ENCODE measurements around the gene RUSC2.
A peak's percentile ranks its signal among the peaks of the same experiment; 100 is the strongest.

The RUSC2 gene

DNA sequence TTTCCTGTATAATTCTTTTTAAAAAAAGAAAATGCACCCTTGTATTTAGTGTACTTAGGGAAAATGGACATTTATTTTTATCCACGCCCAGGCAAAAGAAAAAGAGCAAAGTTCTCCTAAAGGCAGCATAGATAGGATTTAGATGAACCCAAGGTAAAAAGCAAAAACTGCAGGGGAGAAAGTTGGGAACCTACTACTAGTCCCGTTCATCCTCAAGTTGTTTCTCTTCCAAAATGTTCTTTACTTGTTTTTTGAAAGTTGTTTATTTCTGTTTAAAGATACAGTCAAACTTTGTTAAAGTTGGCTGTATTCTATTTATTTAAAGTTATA is 9.8 kb downstream of the RUSC2 start:
- DNase-seq (ENCODE audit: low spot score): no peak
- TF ChIP-seq CTCF (conservative IDR thresholded peaks at IDR 0.05; ENCODE audit: low read depth): no peak
- ChIA-PET POLR2A (ENCODE audit: low non-redundant PET) (no interaction called here), CTCF (no interaction called here)
- no peak overlapping the region for H3K27ac ChIP-seq

- DNase-seq (ENCODE audit: low spot score): no peak
- ChIA-PET POLR2A (ENCODE audit: low non-redundant PET) (no interaction called here), CTCF (no interaction called here)
- no peak for TF ChIP-seq CTCF (conservative IDR thresholded peaks at IDR 0.05; ENCODE audit: low read depth)
- no peak overlapping the region for H3K27ac ChIP-seq
These were observed 10.3 kb downstream of the RUSC2 start for GRCh38 chr9:35500130-35500748.

- ChIA-PET POLR2A (ENCODE audit: low non-redundant PET) (no interaction called here), CTCF (no interaction called here)
- no peak overlapping the region for H3K27ac ChIP-seq
- DNase-seq (ENCODE audit: low spot score): no peak
- no peak for TF ChIP-seq CTCF (conservative IDR thresholded peaks at IDR 0.05; ENCODE audit: low read depth)
These were observed 12.0 kb downstream of the RUSC2 start for GRCh38 chr9:35501946-35502345.

DNA sequence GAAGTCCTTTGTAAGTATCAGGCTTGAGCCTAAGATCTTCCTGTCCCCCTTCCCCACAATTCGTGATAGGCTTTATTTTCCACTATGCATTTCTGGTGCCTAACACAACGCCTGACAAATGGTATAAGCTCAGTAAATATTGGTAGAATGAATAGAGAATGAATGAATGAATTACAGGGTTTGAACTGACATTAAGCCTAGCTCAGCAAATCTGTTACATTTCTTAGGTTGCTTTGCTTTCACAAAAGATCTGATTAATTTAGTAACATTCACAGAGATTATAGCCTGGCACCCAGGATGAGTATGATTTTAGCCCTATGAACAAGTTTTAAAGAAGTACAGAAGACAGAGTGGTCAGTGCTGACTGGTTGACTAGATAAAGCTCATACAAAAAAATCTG is 16.4 kb downstream of the RUSC2 start:
- DNase-seq (ENCODE audit: low spot score): no peak
- H3K27ac ChIP-seq: no peak overlapping the region
- TF ChIP-seq CTCF (conservative IDR thresholded peaks at IDR 0.05; ENCODE audit: low read depth): no peak
- ChIA-PET CTCF (no interaction called here), POLR2A (ENCODE audit: low non-redundant PET) (no interaction called here)

DNA sequence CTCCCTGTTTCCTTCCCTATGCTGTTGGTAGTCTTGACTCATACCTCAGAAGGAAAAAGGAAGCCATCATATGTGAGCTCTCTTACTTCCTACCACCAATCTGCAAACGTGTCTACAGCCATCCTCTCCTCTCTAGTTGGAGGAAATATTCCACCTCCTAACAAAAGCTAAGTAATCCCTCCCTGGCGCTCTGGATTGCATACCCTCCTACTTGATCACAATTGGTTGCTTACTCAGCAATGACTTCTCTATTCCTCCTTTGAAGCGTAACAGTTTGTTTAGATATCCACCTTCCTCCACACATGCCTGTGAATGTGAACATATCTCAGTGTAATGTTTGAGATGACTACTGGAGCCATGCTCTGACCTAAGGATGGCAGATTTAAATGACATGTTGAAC is 18.2 kb downstream of the RUSC2 start:
- no peak overlapping the region for H3K27ac ChIP-seq
- CTCF ChIA-PET: interaction anchor here (0.6 to 1.5 kb wide), 2 partner anchors 45 to 124 kb away, joined by 3 to 5 read pairs; no protein-coding TSS in a partner anchor
- POLR2A ChIA-PET (ENCODE audit: low non-redundant PET): no interaction called here
- no peak for DNase-seq (ENCODE audit: low spot score)
- TF ChIP-seq CTCF (conservative IDR thresholded peaks at IDR 0.05; ENCODE audit: low read depth): no peak

DNA sequence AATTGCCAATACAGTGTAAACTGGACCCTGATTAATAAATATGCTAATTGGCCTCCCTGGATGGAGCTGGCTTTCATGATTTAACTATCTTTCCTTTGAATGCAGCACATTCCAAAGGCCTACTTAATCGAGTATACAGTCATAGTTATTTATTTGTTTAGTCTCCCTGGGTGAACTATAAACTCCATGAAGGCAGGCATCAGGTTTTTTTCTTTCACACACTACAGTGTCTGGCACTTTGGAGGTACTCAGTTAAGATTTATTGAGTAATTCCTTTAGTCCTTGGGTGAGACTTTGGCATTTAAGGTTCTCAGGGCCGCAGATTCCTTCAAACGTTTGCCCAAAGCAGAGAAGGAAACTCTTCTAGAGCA is 20.5 kb downstream of the RUSC2 start:
- CTCF ChIA-PET: interaction anchor here (0.7 kb wide), 2 partner anchors 43 to 277 kb away, joined by 4 to 6 read pairs; no protein-coding TSS in a partner anchor
- no peak for TF ChIP-seq CTCF (conservative IDR thresholded peaks at IDR 0.05; ENCODE audit: low read depth)
- H3K27ac ChIP-seq: peak overlapping the region; percentile 82
- DNase-seq (ENCODE audit: low spot score): no peak
- POLR2A ChIA-PET (ENCODE audit: low non-redundant PET): no interaction called here

All from RWPE1 (cell line).